ENCODE results near the gene MAST4. TPM values are rescaled to one million over a fixed set of nuclear protein-coding genes. Genes with fewer than 3 reads are reported as not detected.

MAST4 gene
- total RNA-seq, 1 donor from 2014 or later = 17.2 TPM

DNA sequence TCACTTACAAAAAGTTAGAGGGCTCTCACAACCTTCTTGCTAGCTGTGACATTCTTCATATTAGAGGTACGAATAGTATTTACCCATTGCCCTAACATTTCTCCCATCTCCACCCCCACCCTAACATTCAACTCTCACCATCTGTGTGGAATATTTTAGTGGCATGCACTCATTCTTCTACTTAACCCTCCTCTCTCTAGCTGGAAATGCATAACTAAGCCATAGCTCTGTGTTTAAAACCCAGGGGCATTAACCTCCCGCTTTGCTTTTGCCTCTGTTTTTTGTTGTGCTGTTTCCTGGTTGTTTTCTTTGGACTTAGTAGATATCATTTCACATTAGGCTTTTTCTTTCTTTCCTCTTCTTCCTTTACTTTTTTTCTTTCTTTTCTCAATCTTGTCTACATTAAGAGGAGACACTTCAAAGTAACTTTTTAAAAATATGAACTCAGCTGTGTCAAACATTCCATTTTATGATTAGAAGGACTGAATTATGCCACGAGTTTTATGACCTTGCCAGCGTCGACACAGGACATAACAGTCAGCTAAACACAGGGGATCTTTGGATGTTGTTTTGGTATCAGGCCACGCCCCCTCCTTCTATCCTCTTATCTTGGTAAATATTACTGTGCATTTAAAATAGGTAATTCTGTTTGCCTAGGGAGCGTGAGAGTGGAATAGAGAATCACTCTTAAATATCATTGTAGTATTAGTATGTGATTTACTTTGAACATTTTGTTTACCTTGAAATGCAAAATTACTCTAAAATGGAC, 364.4 kb downstream of the MAST4 start:
- intact Hi-C loops (cut with micrococcal nuclease) = no loop called here
- peaks cover 8% of the 10 kb centered on the region for H3K27me3 Mint-ChIP-seq
- no peaks in the 10 kb centered on the region for H3K9me3 Mint-ChIP-seq
- H3K4me3 Mint-ChIP-seq = no peak overlapping the region
- no peak overlapping the region for H3K27ac Mint-ChIP-seq
- TF ChIP-seq, protein P1, sequence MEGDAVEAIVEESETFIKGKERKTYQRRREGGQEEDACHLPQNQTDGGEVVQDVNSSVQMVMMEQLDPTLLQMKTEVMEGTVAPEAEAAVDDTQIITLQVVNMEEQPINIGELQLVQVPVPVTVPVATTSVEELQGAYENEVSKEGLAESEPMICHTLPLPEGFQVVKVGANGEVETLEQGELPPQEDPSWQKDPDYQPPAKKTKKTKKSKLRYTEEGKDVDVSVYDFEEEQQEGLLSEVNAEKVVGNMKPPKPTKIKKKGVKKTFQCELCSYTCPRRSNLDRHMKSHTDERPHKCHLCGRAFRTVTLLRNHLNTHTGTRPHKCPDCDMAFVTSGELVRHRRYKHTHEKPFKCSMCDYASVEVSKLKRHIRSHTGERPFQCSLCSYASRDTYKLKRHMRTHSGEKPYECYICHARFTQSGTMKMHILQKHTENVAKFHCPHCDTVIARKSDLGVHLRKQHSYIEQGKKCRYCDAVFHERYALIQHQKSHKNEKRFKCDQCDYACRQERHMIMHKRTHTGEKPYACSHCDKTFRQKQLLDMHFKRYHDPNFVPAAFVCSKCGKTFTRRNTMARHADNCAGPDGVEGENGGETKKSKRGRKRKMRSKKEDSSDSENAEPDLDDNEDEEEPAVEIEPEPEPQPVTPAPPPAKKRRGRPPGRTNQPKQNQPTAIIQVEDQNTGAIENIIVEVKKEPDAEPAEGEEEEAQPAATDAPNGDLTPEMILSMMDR (IDR thresholded peaks at IDR 0.05) = no peak
- CTCF ChIA-PET = no interaction called here
- no peak for ATAC-seq (ENCODE audit: low read depth)
- no peaks in the 10 kb centered on the region for H3K36me3 Mint-ChIP-seq (ENCODE audit: low read depth)
- DNase-seq = no peak
- POLR2A ChIA-PET = no interaction called here
- no peaks in the 10 kb centered on the region for H3K4me1 Mint-ChIP-seq

DNA sequence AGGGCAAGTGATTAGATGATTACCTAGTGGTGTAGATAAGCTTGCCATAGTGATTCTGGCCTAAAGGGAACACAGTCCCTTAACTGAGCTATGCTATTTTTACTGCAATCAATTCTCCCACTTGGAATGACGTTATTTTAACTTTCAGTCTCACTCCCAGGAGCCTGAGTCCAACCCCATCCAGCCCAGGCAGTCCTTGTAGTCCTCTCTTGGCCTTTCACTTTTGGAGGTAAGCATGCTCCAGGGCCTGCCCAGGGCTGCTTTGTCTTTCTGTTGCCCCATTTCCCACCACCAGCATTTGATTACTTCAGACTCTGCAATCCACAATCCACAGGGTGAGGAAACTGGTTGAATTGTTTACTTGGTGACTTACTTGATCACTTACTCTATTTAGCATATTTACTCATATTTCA, 367.4 kb downstream of the MAST4 start:
- no peaks in the 10 kb centered on the region for H3K9me3 Mint-ChIP-seq
- peaks cover 3% of the 10 kb centered on the region for H3K27me3 Mint-ChIP-seq
- intact Hi-C loops (cut with micrococcal nuclease) = no loop called here
- no peaks in the 10 kb centered on the region for H3K4me1 Mint-ChIP-seq
- no peaks in the 10 kb centered on the region for H3K36me3 Mint-ChIP-seq (ENCODE audit: low read depth)
- DNase-seq = no peak
- POLR2A ChIA-PET = interaction anchor here (0.5 kb wide), 1 partner anchor 15 kb away, joined by 3 read pairs; no protein-coding TSS in a partner anchor
- no peak for ATAC-seq (ENCODE audit: low read depth)
- TF ChIP-seq, protein P1 (IDR thresholded peaks at IDR 0.05) = no peak
- no peak overlapping the region for H3K27ac Mint-ChIP-seq
- H3K4me3 Mint-ChIP-seq = no peak overlapping the region
- CTCF ChIA-PET = no interaction called here

DNA sequence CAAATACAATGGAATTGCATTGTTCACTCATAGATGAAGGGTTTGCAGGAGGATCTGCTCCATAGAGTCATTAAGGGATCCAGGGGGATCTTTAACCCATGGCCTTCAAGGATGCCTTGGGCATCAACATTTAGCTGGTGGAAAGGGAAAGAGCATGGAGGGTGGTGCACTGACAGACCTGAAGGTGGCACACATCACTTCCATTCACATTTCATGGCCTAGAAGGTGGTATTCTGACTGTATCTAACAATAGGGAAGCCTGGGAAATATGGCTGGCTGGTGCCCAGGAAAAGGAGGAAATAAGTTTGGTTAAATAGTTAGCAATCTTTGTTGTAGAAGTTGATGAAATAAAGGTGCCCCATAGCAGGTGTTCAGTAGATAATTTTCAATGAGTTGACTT, 370.2 kb downstream of the MAST4 start:
- no peaks in the 10 kb centered on the region for H3K27me3 Mint-ChIP-seq
- ATAC-seq (ENCODE audit: low read depth) (no peak), DNase-seq (no peak)
- ChIA-PET POLR2A (no interaction called here), CTCF (no interaction called here)
- intact Hi-C loops (cut with micrococcal nuclease) = no loop called here
- H3K4me1 Mint-ChIP-seq = no peaks in the 10 kb centered on the region
- no peak overlapping the region for H3K27ac Mint-ChIP-seq
- H3K4me3 Mint-ChIP-seq = no peak overlapping the region
- TF ChIP-seq, protein P1 (IDR thresholded peaks at IDR 0.05) = no peak
- H3K36me3 Mint-ChIP-seq (ENCODE audit: low read depth) = no peaks in the 10 kb centered on the region
- H3K9me3 Mint-ChIP-seq = no peaks in the 10 kb centered on the region

DNA sequence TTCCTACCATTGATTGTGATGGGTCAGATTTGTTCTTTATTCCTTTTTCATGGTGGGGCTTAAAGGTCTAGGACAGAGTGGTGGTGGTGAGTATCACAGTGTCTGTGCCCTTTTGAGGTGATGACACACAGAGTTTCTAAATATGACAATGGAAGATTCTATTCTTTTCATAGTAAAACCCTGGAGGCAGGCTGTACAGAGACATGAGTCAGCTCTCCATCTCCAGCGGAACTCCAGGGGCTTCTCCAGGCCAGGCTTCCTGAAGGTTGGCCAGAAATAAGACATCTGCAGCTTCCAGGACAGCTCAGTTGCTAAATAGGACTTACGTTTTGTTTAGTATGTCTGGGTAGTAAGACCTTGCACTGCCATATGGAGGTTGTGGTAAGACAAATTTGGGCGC, 370.9 kb downstream of the MAST4 start:
- POLR2A ChIA-PET = no interaction called here
- CTCF ChIA-PET = no interaction called here
- intact Hi-C loops (cut with micrococcal nuclease) = no loop called here
- Mint-ChIP-seq H3K27me3 (no peaks in the 10 kb centered on the region), H3K9me3 (no peaks in the 10 kb centered on the region), H3K36me3 (ENCODE audit: low read depth) (no peaks in the 10 kb centered on the region), H3K4me1 (no peaks in the 10 kb centered on the region), H3K27ac (no peak overlapping the region), H3K4me3 (no peak overlapping the region)
- no peak for ATAC-seq (ENCODE audit: low read depth)
- no peak for DNase-seq
- TF ChIP-seq, protein P1 (IDR thresholded peaks at IDR 0.05) = no peak

DNA sequence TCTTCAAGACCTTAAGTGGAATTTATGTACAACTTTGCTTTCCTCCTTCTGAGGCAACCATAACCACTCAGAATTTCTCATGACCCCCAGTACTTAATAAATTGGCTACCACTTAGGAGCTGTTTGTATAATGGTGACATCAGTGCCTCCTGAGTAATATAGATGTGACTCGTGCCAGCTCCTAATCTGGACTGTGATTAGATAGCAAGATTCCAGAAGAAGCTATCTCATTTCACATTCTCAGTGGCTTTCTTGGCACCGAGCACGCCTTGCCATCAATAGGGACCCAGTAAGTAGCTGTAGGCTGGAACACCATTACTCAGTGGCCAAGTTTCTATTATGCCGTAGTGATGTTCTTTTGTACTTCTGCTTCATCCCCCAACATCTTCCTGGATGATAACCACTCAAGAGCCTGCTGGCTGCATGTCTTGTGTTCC, 371.7 kb downstream of the MAST4 start:
- ATAC-seq (ENCODE audit: low read depth) = no peak
- Mint-ChIP-seq H3K4me3 (no peak overlapping the region), H3K27ac (no peak overlapping the region), H3K36me3 (ENCODE audit: low read depth) (no peaks in the 10 kb centered on the region), H3K4me1 (no peaks in the 10 kb centered on the region), H3K27me3 (no peaks in the 10 kb centered on the region), H3K9me3 (no peaks in the 10 kb centered on the region)
- POLR2A ChIA-PET = no interaction called here
- intact Hi-C loops (cut with micrococcal nuclease) = no loop called here
- TF ChIP-seq, protein P1 (IDR thresholded peaks at IDR 0.05) = no peak
- DNase-seq = no peak
- CTCF ChIA-PET = no interaction called here

Data from activated B cell treated with CpG ODN at 0.5 μM for 24 hours (primary cell).